WI38 (cell line): ENCODE data around the gene GJA5.

Source experiments
- H3K4me3 ChIP-seq: 2 replicates; pipeline ENCODE4 v1.5.1; 2011; ENCODE audit warnings: low read depth, mild to moderate bottlenecking, control low read depth, low read length
- TF ChIP-seq, protein P1 (sequence below): IDR thresholded peaks from 2 replicates; pipeline ENCODE4 v1.5.1; 2012; ENCODE audit warnings: low read depth, mild to moderate bottlenecking, control low read depth, low read length

The GJA5 gene

DNA sequence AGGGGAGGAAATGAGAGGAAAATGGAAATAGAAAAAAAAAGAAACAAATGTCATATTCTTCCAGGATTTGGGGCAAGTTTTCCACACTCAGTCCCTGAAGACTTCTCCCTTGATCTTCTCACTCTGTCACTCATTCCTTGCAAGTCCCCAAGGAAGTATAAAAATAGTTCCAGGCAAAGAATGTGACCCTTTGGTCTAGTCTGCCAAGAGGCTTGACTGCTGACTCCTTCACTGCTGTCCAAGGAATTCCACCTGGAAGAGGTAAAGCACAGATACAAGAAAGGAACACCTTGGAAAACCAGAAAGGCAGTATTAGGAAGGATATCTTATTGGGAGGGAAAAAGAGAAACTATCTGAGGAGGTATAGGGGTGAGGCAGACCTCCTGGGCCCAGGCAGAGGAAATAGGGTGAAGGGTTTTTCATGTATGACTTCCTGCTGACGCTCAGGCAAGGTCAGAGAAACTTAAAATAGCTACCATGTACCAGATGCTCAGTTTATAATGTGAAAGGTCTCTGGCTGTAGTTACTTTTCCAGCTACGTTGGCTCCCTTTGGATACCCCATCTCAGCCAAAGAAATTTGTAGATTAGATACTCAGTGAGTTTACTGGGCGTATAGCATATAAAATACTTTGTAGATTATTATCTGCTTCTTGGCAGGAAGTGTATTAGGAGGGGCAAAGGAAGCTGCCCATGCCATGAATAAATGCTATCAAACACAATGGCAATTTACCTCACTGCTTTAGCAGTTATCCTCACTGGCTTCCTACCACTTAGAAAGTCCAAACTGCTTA is 2.0 kb upstream of the GJA5 start:
- TF ChIP-seq, protein P1, sequence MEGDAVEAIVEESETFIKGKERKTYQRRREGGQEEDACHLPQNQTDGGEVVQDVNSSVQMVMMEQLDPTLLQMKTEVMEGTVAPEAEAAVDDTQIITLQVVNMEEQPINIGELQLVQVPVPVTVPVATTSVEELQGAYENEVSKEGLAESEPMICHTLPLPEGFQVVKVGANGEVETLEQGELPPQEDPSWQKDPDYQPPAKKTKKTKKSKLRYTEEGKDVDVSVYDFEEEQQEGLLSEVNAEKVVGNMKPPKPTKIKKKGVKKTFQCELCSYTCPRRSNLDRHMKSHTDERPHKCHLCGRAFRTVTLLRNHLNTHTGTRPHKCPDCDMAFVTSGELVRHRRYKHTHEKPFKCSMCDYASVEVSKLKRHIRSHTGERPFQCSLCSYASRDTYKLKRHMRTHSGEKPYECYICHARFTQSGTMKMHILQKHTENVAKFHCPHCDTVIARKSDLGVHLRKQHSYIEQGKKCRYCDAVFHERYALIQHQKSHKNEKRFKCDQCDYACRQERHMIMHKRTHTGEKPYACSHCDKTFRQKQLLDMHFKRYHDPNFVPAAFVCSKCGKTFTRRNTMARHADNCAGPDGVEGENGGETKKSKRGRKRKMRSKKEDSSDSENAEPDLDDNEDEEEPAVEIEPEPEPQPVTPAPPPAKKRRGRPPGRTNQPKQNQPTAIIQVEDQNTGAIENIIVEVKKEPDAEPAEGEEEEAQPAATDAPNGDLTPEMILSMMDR = no peak

DNA sequence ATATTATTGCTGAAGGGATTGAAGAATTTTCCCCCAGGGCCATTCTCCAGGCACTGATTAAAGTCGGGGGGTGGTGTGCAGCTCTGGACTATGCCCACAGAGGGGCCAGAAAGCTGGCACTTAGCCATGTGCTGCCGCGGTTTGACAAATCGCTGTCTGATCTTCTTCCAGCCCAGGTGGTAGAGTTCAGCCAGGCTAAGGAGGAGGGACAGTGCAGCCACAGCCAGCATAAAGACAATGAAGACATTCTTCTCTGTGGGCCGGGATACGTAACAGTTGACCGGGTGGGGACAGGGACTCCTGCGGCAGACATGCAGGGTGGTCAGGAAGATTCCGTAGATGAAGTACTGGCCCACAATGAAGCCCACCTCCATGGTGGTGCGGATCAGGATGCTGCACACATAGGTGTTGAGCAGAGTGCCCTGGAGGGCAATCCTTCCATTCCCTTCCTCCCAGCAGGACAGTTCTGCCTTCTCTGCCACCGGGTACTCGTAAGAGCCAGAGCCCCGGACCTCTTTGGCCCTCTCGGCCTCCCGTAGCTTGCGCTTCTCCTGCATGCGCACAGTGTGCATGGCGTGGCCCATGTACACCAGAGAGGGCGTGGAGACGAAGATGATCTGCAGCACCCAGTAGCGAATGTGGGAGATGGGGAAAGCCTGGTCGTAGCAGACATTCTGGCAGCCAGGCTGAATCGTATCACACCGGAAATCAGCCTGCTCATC is 1.9 kb downstream of the GJA5 start:
- no peak overlapping the region for H3K4me3 ChIP-seq
- TF ChIP-seq, protein P1 = no peak

More for the DNA sequence above, 2.0 kb upstream of the GJA5 start:
- no peak overlapping the region for H3K4me3 ChIP-seq

DNA sequence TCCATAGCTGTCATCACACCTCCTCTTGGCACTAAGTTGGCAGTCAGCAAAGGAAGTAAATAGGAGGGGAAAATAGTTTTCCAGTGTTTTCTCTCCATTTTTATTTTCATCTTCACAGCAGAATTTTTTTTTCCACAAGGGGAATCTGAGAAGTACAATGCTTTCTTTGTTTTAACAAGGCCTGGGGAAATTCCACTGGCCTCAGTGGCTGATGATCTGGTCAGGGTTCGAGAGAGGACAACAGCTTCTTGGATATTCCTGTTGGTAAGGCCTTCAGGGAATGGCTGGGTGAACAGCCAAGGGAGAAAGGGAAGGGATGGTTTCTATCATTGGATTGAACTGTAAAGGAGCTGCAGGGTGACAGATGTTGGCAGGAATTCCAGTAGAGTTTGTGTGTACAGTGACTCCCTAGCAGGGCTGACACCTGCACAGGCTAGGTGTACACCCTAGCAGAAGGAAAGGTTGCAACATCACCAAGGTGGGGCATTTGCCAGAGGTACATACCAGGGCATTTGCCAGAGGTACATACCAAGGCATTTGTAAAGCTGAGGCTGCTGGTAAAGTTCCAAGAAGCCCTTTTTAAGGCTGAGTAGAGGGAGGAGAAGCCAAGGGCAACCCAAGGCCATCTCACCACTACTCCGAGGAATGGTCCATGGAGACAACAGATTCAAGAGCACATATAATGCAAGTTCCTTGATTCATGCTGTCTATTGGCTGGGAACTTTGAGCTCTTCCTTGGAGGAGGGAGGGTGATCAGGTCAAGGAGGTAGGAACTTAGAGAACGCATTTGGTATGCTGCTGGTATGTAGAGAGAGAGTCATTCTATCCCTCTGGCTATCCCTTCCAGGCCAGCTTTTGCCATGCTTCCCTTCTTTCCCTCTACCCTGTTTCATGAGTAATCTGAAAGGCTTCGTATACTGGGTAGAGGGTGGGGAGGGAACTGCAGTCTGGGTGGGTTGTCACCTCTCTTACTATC is 3.1 kb downstream of the GJA5 start:
- TF ChIP-seq, protein P1 = no peak
- H3K4me3 ChIP-seq = no peak overlapping the region

DNA sequence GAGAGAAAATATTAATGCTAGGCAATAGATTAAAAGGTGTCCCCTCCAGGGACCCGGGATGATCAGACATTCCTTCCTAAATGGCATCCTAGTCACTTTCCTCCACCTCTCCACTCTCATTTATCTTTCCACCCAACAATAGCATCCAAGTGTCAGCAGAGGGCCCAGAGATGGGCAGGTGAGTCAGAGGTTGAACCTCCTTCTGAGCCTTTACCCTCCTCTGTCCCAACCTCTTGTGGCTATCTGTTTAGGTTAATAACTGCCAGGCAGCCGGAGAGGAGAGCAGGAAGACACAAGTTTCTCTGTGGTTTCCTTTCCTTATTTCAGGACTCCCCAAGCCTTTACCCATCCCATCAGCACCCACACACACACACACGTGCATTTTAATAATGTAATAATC is 4.1 kb downstream of the GJA5 start:
- TF ChIP-seq, protein P1 = no peak
- H3K4me3 ChIP-seq = no peak overlapping the region

DNA sequence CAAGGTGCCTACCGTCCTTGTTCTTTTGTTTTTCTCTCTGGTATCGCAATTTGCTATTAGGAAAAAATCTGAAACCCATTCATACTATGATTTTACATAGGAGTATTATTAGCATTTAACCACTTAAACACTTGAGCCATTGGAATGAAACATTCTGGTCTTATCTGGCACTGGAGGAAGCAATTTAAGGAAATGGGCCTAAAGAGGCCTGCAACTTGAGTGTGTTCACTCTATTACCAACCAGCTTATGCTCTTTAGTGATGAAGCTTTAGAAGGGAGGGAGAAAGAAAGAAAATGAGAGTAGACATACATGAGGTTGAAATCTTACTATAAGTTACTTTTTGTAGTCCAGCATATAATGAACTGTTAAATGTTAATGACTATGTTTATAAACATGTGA is 5.7 kb downstream of the GJA5 start:
- H3K4me3 ChIP-seq = no peak overlapping the region
- TF ChIP-seq, protein P1 = no peak

DNA sequence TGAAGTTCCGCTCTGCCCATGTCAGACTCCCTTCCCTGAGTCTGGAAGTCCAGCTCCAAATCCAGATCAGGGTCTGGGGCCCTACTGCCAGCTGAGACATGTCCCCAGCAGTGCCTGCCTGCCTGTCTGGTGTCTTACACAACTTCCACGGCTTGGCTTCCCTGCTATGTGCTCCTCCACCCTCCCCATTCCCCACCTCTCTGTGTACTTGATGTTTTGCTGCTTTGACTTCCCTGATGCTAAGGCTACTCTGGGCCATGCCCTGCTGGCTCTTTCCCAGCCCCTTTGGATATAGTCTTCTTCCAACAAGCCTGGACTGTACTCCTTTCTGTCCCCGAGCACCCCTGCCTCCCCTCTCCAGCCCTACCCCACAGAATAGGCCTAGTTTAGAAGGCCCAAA is 7.3 kb downstream of the GJA5 start:
- TF ChIP-seq, protein P1 = no peak

More for the DNA sequence above, 7.3 kb downstream of the GJA5 start:
- H3K4me3 ChIP-seq = no peak overlapping the region
